ENCODE results near the gene YJU2.

- TF ChIP-seq CTCF (IDR thresholded peaks at IDR 0.05) (no peak), POLR2A (IDR thresholded peaks at IDR 0.05) (no peak)
These were observed 49.7 kb upstream of the YJU2 start for GRCh38 chr19:4197228-4197624.

All from lower leg skin (tissue), 3 donors.